GM18868 (cell line): ENCODE results near the gene CCDC121.
A peak's percentile ranks its signal among the peaks of the same experiment; 100 is the strongest.

Experiments
- ATAC-seq: cut with Tn5 transposase; IDR thresholded peaks from one replicate; pipeline ENCODE4 v1.9.1; 2021; ENCODE audit warnings: mild to moderate bottlenecking, moderate library complexity; ENCODE audit not compliant: unreplicated experiment

The CCDC121 gene

DNA sequence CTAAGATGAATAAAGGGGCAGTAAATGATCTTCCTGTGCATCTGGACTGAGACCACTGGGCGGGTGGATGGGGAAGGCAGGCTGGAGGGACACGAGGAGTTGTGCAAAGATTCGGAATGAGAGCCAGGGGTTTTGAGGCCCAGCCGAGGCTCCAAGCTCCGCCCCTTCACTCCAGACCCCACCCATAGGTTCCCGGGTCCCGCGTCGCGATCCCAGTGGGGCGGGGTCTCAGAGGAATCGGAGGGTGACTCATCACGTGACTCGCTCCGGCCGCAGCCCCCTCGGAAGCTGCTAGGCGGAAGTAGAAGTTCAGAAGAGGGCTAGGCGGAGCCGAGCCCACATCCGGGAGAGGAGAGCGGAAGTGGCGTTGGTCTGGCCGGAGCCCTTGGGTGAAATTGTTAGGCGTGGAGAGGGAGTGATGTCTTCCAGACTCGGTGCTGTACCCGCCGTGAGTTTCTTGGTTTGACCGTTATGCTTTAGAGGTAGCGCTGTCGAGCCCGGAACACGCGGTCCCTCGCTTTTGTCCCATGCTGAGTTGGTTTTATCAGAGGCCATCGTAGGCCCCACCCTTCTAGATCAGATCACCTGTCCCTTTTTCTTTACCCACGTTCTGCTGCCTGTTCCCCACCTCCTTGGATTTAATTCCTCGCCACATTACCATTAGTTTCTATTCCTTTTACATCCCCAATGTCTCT, 46.0 kb downstream of the CCDC121 start, which contains the start of gene ZNF512:
Gene ZNF512, plus strand, starts transcription at position 348 of the 695 bp plus-strand sequence. Its CDS starts 71 bp downstream, at position 419.
- peak; percentile 95 for ATAC-seq

DNA sequence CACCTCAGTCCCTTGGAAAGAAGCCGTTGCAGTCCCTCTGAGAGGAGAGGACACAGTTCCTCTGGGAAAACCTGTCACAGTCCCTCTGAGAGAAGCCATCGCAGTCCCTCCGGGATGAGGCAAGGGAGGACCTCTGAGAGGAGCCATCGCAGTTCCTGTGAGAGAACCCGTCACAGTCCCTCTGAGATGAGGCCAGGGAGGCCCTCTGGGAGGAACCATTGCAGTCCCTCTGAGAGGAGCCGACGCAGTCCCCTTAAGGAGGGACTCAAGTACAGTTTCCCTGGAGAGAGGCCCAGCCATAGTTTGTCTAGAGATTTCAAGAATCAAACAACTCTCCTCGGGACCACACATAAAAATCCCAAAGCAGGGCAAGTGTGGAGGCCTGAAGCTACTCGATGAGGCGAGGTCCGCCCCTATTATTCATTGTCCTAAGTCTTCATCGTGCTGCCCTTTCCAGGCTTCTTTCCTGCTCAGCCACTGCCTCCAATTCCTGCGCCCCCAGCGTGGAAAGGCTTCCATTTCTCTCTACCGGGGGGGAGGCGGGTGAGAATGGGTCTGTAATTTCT, 46.6 kb downstream of the CCDC121 start:
- ATAC-seq = no peak

DNA sequence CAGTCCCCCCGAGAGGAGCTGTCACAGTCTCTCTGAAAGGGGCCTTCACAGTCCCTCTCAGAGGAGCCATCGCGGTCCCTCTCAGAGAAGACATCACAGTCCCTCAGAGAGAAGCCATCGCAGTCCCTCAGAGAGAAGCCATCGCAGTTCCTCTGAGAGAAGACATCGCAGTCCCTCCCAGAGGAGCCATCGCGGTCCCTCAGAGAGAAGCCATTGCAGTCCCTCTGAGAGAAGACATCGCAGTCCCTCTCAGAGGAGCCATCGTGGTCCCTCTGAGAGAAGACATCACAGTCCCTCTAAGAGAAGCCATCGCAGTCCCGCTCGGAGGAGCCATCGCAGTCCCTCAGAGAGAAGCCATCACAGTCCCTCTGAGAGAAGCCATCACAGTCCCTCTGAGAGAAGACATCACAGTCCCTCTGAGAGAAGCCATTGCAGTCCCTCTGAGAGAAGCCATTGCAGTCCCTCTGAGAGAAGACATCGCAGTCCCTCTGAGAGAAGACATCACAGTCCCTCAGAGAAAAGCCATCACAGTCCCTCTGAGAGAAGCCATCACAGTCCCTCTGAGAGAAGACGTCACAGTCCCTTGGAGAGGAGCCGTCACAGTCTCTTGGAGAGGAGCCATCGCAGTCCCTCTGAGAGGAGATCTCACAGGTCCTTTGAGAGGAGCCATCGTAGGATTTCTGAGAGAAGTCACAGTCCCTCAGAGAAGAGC, 47.2 kb downstream of the CCDC121 start:
- ATAC-seq = no peak
